ENCODE measurements around the gene CCNT2.
A peak's percentile ranks its signal among the peaks of the same experiment; 100 is the strongest.
"Not testable (repeated sequence)": the region's sequence is repeated elsewhere in the genome, so short reads cannot be mapped to it uniquely, and the experiment has no call there.

CCNT2 gene

GRCh38 chr2:134918526-134919340 lies at the start of gene CCNT2:
CCNT2 (plus strand) TSS chr2:134918822; CDS start chr2:134918855, 33 bp downstream.
- peak; percentile 97 for DNase-seq

- DNase-seq = peak; percentile 24
Observed at GRCh38 chr2:134869946-134870736, 48.5 kb upstream of the CCNT2 start.

- DNase-seq = no peak
Observed at GRCh38 chr2:134873152-134873551, 45.5 kb upstream of the CCNT2 start.

GRCh38 chr2:134875309-134875708 lies 43.3 kb upstream of the CCNT2 start:
- DNase-seq = no peak

- no peak for DNase-seq
Observed at GRCh38 chr2:134882773-134883172, 35.8 kb upstream of the CCNT2 start.

- no peak for DNase-seq
Observed at GRCh38 chr2:134883552-134884293, 34.9 kb upstream of the CCNT2 start.

GRCh38 chr2:134884435-134884834 lies 34.2 kb upstream of the CCNT2 start:
- DNase-seq = no peak

- no peak for DNase-seq
Observed at GRCh38 chr2:134892282-134893035, 26.2 kb upstream of the CCNT2 start.

GRCh38 chr2:134897932-134898331 lies 20.7 kb upstream of the CCNT2 start:
- DNase-seq = no peak

GRCh38 chr2:134899204-134899603 lies 19.4 kb upstream of the CCNT2 start:
- no peak for DNase-seq

- no peak for DNase-seq
Observed at GRCh38 chr2:134900151-134900550, 18.5 kb upstream of the CCNT2 start.

- not testable (repeated sequence) for DNase-seq
Observed at GRCh38 chr2:134903701-134904100, 14.9 kb upstream of the CCNT2 start.

- no peak for DNase-seq
Observed at GRCh38 chr2:134905168-134905567, 13.5 kb upstream of the CCNT2 start.

- no peak for DNase-seq
Observed at GRCh38 chr2:134906726-134907125, 11.9 kb upstream of the CCNT2 start.

GRCh38 chr2:134907441-134908116 lies 11.0 kb upstream of the CCNT2 start:
- not testable (repeated sequence) for DNase-seq

GRCh38 chr2:134910763-134911399 lies 7.7 kb upstream of the CCNT2 start:
- DNase-seq = no peak

- no peak for DNase-seq
Observed at GRCh38 chr2:134911400-134911785, 7.2 kb upstream of the CCNT2 start.

GRCh38 chr2:134912361-134912760 lies 6.3 kb upstream of the CCNT2 start:
- DNase-seq = no peak

- no peak for DNase-seq
Observed at GRCh38 chr2:134917360-134917865, 1.2 kb upstream of the CCNT2 start.

- peak; percentile 95 for DNase-seq
Observed at GRCh38 chr2:134917888-134918525, 615 bp upstream of the CCNT2 start.
